Measurements from ENCODE around the gene PGA3.
"Not testable (repeated sequence)": the region's sequence is repeated elsewhere in the genome, so short reads cannot be mapped to it uniquely, and the experiment has no call there.

PGA3 gene

GRCh38 chr11:61211327-61211952 is 8.1 kb downstream of the PGA3 start:
- not testable (repeated sequence) for DNase-seq

- not testable (repeated sequence) for DNase-seq
Observed at GRCh38 chr11:61212202-61212601, 8.9 kb downstream of the PGA3 start.

- not testable (repeated sequence) for DNase-seq
Observed at GRCh38 chr11:61213711-61214324, 10.5 kb downstream of the PGA3 start.

- DNase-seq: not testable (repeated sequence)
Observed at GRCh38 chr11:61218306-61218705, 15.0 kb downstream of the PGA3 start.

GRCh38 chr11:61219016-61219415 is 15.7 kb downstream of the PGA3 start:
- DNase-seq: not testable (repeated sequence)

GRCh38 chr11:61222047-61222446 is 18.7 kb downstream of the PGA3 start, which contains the start of gene PGA4:
TSS of gene PGA4 (plus strand) at chr11:61222347. CDS start at chr11:61222401, 54 bp downstream.
- DNase-seq: not testable (repeated sequence)

- not testable (repeated sequence) for DNase-seq
Observed at GRCh38 chr11:61222692-61223091, 19.4 kb downstream of the PGA3 start.

GRCh38 chr11:61226457-61227137 is 23.3 kb downstream of the PGA3 start:
- DNase-seq: not testable (repeated sequence)

- not testable (repeated sequence) for DNase-seq
Observed at GRCh38 chr11:61229458-61229857, 26.1 kb downstream of the PGA3 start.

- not testable (repeated sequence) for DNase-seq
Observed at GRCh38 chr11:61231033-61231432, 27.7 kb downstream of the PGA3 start.

- not testable (repeated sequence) for DNase-seq
Observed at GRCh38 chr11:61231585-61231984, 28.3 kb downstream of the PGA3 start.

- not testable (repeated sequence) for DNase-seq
Observed at GRCh38 chr11:61232548-61233145, 29.3 kb downstream of the PGA3 start.

- DNase-seq: not testable (repeated sequence)
Observed at GRCh38 chr11:61237130-61237529, 33.8 kb downstream of the PGA3 start.

GRCh38 chr11:61240288-61240687 is 37.0 kb downstream of the PGA3 start:
- not testable (repeated sequence) for DNase-seq

GRCh38 chr11:61240875-61241274 is 37.6 kb downstream of the PGA3 start, which contains the start of gene PGA5:
TSS of gene PGA5 (plus strand) at chr11:61241175. CDS start at chr11:61241227, 52 bp downstream.
- not testable (repeated sequence) for DNase-seq

GRCh38 chr11:61241526-61241925 is 38.2 kb downstream of the PGA3 start:
- not testable (repeated sequence) for DNase-seq

- not testable (repeated sequence) for DNase-seq
Observed at GRCh38 chr11:61245284-61245964, 42.1 kb downstream of the PGA3 start.

- DNase-seq: not testable (repeated sequence)
Observed at GRCh38 chr11:61248071-61248470, 44.8 kb downstream of the PGA3 start.

- DNase-seq: not testable (repeated sequence)
Observed at GRCh38 chr11:61249201-61249600, 45.9 kb downstream of the PGA3 start.

- not testable (repeated sequence) for DNase-seq
Observed at GRCh38 chr11:61250796-61251765, 47.8 kb downstream of the PGA3 start.

GRCh38 chr11:61252332-61252731 is 49.0 kb downstream of the PGA3 start:
- DNase-seq: peak in 1 of 2 experiments; percentile 33
